GM13977 (cell line): ENCODE data around the gene OR2T35.
"Not testable (repeated sequence)": the region's sequence is repeated elsewhere in the genome, so short reads cannot be mapped to it uniquely, and the experiment has no call there.

Experiments
- DNase-seq: peaks from one replicate; pipeline ENCODE4 v3.0.0; 2012; ENCODE audit warnings: low spot score
- CTCF ChIP-seq: IDR thresholded peaks from 2 replicates; pipeline ENCODE4 v1.5.1; 2012; ENCODE audit warnings: mild to moderate bottlenecking, control low read depth; ENCODE audit not compliant: insufficient read depth; ENCODE audit errors: extremely low read depth, missing control alignments
- in situ Hi-C: fragments of 300-500 bp; cut with MboI; formaldehyde crosslinking; loops from one replicate; pipeline ENCODE4 v1.12.0; 2022; ENCODE audit warnings: low sequenced_read_pairs, low pct_unique_long_range_greater_than_20kb, mixed read lengths, inconsistent platforms; ENCODE audit not compliant: unreplicated experiment

OR2T35 gene

GRCh38 chr1:248642971-248643651 lies 2.0 kb downstream of the OR2T35 start:
- DNase-seq, result not testable (repeated sequence)

GRCh38 chr1:248641583-248641982 lies 3.5 kb downstream of the OR2T35 start:
- in situ Hi-C loops, DNase-seq: not testable (repeated sequence)

More at GRCh38 chr1:248642971-248643651, 2.0 kb downstream of the OR2T35 start:
- in situ Hi-C loops, result not testable (repeated sequence)

GRCh38 chr1:248640906-248641305 lies 4.2 kb downstream of the OR2T35 start:
- in situ Hi-C loops, result not testable (repeated sequence)

GRCh38 chr1:248639652-248640051 lies 5.4 kb downstream of the OR2T35 start:
- DNase-seq, in situ Hi-C loops: not testable (repeated sequence)

More at GRCh38 chr1:248640906-248641305, 4.2 kb downstream of the OR2T35 start:
- not testable (repeated sequence) for DNase-seq

- DNase-seq, in situ Hi-C loops: not testable (repeated sequence)
Measured at GRCh38 chr1:248636612-248637011, 8.5 kb downstream of the OR2T35 start.

- DNase-seq, in situ Hi-C loops: not testable (repeated sequence)
Measured at GRCh38 chr1:248634991-248635390, 10.1 kb downstream of the OR2T35 start, which contains the start of gene OR2T11. TSS of gene OR2T11 (minus strand) at chr1:248635091. CDS start at chr1:248627128, 7,963 bp downstream.

- no peak for TF ChIP-seq CTCF
- in situ Hi-C loops, result no loop called here
- no peak for DNase-seq
Measured at GRCh38 chr1:248631354-248632008, 13.6 kb downstream of the OR2T35 start.

- in situ Hi-C loops, result no loop called here
- no peak for TF ChIP-seq CTCF
- no peak for DNase-seq
Measured at GRCh38 chr1:248630551-248630950, 14.5 kb downstream of the OR2T35 start.

- no peak for TF ChIP-seq CTCF
- in situ Hi-C loops, result loop anchor here (5.0 to 10.0 kb wide), 2 partner anchors 54 to 223 kb away; partner anchors contain the start of gene OR2T1
- DNase-seq, result peak; percentile 60
Measured at GRCh38 chr1:248627971-248628844, 16.9 kb downstream of the OR2T35 start.
